GM12878 (cell line): ENCODE data around the gene LATS2.

Source experiments
- CBX3 ChIP-seq: fragments of 200-600 bp; sonication (generic); IDR thresholded peaks from 2 replicates; pipeline ENCODE4 v1.6.1; 2016; ENCODE audit warnings: low read depth, borderline replicate concordance
- CTCF ChIP-seq, 3 experiments: IDR thresholded peaks in 2 of 3; conservative IDR thresholded peaks in 1 of 3; 2 replicates each; pipeline ENCODE4 v1.5.1; 2011; ENCODE audit warnings: low read depth in 3 of 3, low read length in 3 of 3, mild to moderate bottlenecking in 3 of 3, control low read depth in 2 of 3, moderate library complexity in 2 of 3, inconsistent platforms in 1 of 3, mixed read lengths in 1 of 3; ENCODE audit not compliant: control insufficient read depth in 2 of 3, insufficient read depth in 1 of 3; ENCODE audit errors: extremely low read depth in 1 of 3
- EP300 ChIP-seq, 2 experiments: fragments of 150-350 bp in 1 of 2; IDR thresholded peaks; 2 replicates each; pipeline ENCODE4 v1.6.1; 2011 to 2012; ENCODE audit warnings: low read depth in 2 of 2, low read length in 2 of 2, borderline replicate concordance in 1 of 2, improper control_type of control experiment in 1 of 2, inconsistent platforms in 1 of 2; ENCODE audit not compliant: control insufficient read depth in 1 of 2
- HDGF ChIP-seq: fragments of 450-650 bp; IDR thresholded peaks from 2 replicates; pipeline ENCODE4 v1.6.1; 2016; ENCODE audit warnings: antibody characterized with exemption
- MTA3 ChIP-seq: IDR thresholded peaks from 2 replicates; pipeline ENCODE4 v1.6.1; 2012; ENCODE audit warnings: low read length, inconsistent platforms, borderline replicate concordance
- POLR2AphosphoS5 ChIP-seq: IDR thresholded peaks from 2 replicates; pipeline ENCODE4 v1.6.1; 2011; ENCODE audit warnings: mild to moderate bottlenecking, low read length, inconsistent platforms
- RBBP5 ChIP-seq: fragments of 200-600 bp; sonication (generic); conservative IDR thresholded peaks from 2 replicates; pipeline ENCODE4 v1.6.1; 2016
- TAF1 ChIP-seq: IDR thresholded peaks from 2 replicates; pipeline ENCODE4 v1.6.1; 2011; ENCODE audit warnings: mild to moderate bottlenecking, low read depth, low read length, borderline replicate concordance
- USF2 ChIP-seq: IDR thresholded peaks from 2 replicates; pipeline ENCODE4 v1.6.1; 2011; ENCODE audit warnings: low read depth, low read length, improper control_type of control experiment, borderline replicate concordance

GRCh38 chr13:21013682-21014038, 47.7 kb downstream of the LATS2 start:
- TF ChIP-seq POLR2AphosphoS5 (no peak), USF2 (no peak), EP300 (IDR thresholded peaks at IDR 0.05; ENCODE audit: borderline replicate concordance in 1 of 2, control insufficient read depth in 1 of 2, low read depth in 2 of 2, low read length in 2 of 2) (no peak), TAF1 (no peak), MTA3 (no peak), RBBP5 (no peak), CBX3 (no peak), CTCF (IDR thresholded peaks at IDR 0.05 in 2 of 3, conservative IDR thresholded peaks at IDR 0.05 in 1 of 3; ENCODE audit: control insufficient read depth in 2 of 3, extremely low read depth in 1 of 3, insufficient read depth in 1 of 3, low read depth in 3 of 3, low read length in 3 of 3) (no peak), HDGF (no peak)
